ENCODE data around the gene MTMR10.

MTMR10 gene

DNA sequence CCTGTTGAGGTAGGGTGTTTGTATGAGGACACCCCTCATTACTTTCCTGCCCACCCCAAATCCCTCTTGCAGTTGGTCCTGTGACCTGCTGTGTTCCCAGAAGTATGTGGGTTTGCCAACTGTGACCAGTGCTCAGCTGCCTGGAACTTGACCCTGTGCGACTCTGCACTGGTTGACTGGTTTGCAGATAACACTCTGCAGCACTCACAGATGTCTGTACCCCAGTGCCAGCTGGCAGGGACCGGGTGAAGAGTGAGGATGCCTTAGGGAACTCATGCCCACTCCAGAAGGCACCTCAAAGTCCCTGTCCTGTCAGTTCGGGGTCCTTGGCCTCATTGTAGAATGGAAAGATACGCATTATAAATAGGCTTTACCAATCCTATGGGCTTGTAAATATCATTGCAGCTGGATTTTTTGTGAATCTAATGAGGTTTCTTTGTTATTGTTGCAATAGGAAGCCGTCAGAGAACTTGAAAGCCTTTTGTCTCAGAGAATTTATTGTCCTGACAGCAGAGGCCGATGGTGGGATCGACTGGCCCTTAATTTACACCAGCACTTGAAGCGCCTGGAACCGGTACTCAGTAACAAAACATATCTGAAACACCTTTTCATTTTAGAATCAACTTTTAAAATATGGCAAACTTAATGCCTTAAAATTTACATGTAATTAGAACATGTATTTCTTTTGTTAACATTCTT lies 69.5 kb downstream of the MTMR10 start:
- no peaks in the 10 kb centered on the region for H3K27me3 ChIP-seq (ENCODE audit: insufficient read depth, poor library complexity, severe bottlenecking)
- DNase-seq (ENCODE audit: low read depth in 1 of 2, low spot score in 1 of 2): no peak
- TF ChIP-seq, protein P1, sequence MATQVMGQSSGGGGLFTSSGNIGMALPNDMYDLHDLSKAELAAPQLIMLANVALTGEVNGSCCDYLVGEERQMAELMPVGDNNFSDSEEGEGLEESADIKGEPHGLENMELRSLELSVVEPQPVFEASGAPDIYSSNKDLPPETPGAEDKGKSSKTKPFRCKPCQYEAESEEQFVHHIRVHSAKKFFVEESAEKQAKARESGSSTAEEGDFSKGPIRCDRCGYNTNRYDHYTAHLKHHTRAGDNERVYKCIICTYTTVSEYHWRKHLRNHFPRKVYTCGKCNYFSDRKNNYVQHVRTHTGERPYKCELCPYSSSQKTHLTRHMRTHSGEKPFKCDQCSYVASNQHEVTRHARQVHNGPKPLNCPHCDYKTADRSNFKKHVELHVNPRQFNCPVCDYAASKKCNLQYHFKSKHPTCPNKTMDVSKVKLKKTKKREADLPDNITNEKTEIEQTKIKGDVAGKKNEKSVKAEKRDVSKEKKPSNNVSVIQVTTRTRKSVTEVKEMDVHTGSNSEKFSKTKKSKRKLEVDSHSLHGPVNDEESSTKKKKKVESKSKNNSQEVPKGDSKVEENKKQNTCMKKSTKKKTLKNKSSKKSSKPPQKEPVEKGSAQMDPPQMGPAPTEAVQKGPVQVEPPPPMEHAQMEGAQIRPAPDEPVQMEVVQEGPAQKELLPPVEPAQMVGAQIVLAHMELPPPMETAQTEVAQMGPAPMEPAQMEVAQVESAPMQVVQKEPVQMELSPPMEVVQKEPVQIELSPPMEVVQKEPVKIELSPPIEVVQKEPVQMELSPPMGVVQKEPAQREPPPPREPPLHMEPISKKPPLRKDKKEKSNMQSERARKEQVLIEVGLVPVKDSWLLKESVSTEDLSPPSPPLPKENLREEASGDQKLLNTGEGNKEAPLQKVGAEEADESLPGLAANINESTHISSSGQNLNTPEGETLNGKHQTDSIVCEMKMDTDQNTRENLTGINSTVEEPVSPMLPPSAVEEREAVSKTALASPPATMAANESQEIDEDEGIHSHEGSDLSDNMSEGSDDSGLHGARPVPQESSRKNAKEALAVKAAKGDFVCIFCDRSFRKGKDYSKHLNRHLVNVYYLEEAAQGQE (IDR thresholded peaks at IDR 0.05; ENCODE audit: insufficient replicate concordance, low read depth): no peak
- TF ChIP-seq SPI1 (IDR thresholded peaks at IDR 0.05; ENCODE audit: borderline replicate concordance, low read depth) (no peak), GABPA (IDR thresholded peaks at IDR 0.05; ENCODE audit: low read depth) (no peak), POLR2AphosphoS5 (IDR thresholded peaks at IDR 0.05; ENCODE audit: low read depth) (no peak)
- TF ChIP-seq, protein P2, sequence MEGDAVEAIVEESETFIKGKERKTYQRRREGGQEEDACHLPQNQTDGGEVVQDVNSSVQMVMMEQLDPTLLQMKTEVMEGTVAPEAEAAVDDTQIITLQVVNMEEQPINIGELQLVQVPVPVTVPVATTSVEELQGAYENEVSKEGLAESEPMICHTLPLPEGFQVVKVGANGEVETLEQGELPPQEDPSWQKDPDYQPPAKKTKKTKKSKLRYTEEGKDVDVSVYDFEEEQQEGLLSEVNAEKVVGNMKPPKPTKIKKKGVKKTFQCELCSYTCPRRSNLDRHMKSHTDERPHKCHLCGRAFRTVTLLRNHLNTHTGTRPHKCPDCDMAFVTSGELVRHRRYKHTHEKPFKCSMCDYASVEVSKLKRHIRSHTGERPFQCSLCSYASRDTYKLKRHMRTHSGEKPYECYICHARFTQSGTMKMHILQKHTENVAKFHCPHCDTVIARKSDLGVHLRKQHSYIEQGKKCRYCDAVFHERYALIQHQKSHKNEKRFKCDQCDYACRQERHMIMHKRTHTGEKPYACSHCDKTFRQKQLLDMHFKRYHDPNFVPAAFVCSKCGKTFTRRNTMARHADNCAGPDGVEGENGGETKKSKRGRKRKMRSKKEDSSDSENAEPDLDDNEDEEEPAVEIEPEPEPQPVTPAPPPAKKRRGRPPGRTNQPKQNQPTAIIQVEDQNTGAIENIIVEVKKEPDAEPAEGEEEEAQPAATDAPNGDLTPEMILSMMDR (IDR thresholded peaks at IDR 0.05; ENCODE audit: insufficient read depth, low read length): no peak
- no peak overlapping the region for H3K4me3 ChIP-seq (replicated peaks; ENCODE audit: insufficient read depth, low read length)
- H3K27ac ChIP-seq (replicated peaks): no peak overlapping the region

DNA sequence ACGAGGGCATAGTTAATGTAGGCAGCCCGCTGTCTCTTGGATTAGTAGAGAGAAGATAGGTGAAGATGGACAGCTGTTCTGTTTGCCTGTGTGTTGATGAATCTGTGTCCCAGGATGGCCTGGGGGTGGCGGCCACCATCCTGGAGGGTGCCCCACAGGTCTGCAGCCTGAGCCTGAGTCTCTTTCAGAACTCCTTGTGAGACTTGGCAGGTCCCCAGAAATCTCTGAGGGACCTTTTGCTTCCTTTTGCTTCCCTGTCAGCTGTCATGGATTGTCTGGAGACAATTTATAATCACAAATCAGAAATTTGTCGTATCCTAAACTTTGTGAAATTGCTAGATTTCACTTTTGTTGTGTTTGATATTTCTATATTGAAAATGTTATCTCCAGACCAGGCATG lies 70.3 kb downstream of the MTMR10 start:
- H3K27me3 ChIP-seq (ENCODE audit: insufficient read depth, poor library complexity, severe bottlenecking): no peaks in the 10 kb centered on the region
- H3K4me3 ChIP-seq (replicated peaks; ENCODE audit: insufficient read depth, low read length): no peak overlapping the region
- no peak overlapping the region for H3K27ac ChIP-seq (replicated peaks)
- no peak for TF ChIP-seq POLR2AphosphoS5 (IDR thresholded peaks at IDR 0.05; ENCODE audit: low read depth)
- TF ChIP-seq, protein P2 (IDR thresholded peaks at IDR 0.05; ENCODE audit: insufficient read depth, low read length): no peak
- no peak for TF ChIP-seq SPI1 (IDR thresholded peaks at IDR 0.05; ENCODE audit: borderline replicate concordance, low read depth)
- TF ChIP-seq GABPA (IDR thresholded peaks at IDR 0.05; ENCODE audit: low read depth): no peak
- TF ChIP-seq, protein P1 (IDR thresholded peaks at IDR 0.05; ENCODE audit: insufficient replicate concordance, low read depth): no peak
- DNase-seq (ENCODE audit: low read depth in 1 of 2, low spot score in 1 of 2): no peak

DNA sequence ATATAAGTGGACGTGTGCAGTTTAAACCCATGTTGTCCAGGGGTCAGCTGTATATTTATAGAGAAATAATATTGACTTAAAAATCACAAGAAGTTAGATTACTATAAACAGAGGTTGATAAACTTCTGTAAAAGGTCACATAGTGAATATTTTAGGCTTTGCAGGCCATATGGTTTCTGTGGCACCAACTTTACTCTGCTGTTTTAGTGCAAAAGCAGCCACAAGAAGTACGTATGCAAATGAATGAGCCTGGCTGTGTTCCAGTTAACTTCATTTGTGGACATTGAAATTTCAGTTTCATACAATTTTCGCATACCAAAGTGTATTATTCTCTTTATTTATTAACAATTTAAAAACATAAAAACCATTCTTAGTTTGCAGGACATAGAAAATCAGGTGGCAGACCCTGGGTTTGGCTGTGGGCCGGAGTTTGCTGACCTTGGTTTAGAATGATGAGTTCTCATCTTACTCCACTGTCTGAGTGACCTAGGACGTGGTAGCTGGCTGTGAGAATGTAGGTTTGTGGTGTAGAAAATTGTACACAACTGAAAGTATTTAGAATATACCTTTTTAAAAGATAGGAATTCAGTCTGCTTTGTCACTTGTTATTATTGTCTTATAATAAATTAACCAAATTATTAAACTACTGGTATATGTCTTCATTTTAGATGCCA lies 71.4 kb downstream of the MTMR10 start:
- Histone ChIP-seq H3K27ac (replicated peaks) (no peak overlapping the region), H3K27me3 (ENCODE audit: insufficient read depth, poor library complexity, severe bottlenecking) (no peaks in the 10 kb centered on the region), H3K4me3 (replicated peaks; ENCODE audit: insufficient read depth, low read length) (no peak overlapping the region)
- DNase-seq (ENCODE audit: low read depth in 1 of 2, low spot score in 1 of 2): no peak
- TF ChIP-seq, protein P2 (IDR thresholded peaks at IDR 0.05; ENCODE audit: insufficient read depth, low read length): no peak
- TF ChIP-seq GABPA (IDR thresholded peaks at IDR 0.05; ENCODE audit: low read depth) (no peak), POLR2AphosphoS5 (IDR thresholded peaks at IDR 0.05; ENCODE audit: low read depth) (no peak), SPI1 (IDR thresholded peaks at IDR 0.05; ENCODE audit: borderline replicate concordance, low read depth) (no peak)
- TF ChIP-seq, protein P1 (IDR thresholded peaks at IDR 0.05; ENCODE audit: insufficient replicate concordance, low read depth): no peak

Measured in HL-60 (cell line).